GM06990 (cell line): ENCODE results near the gene TOP2B.
A peak's percentile ranks its signal among the peaks of the same experiment; 100 is the strongest.

ENCODE experiments used
- DNase-seq: peaks from one replicate; pipeline ENCODE4 v3.0.0-alpha.2; 2011; ENCODE audit not compliant: insufficient read length; ENCODE audit errors: extremely low read depth
- H3K27me3 ChIP-seq: replicated peaks from 2 replicates; pipeline ENCODE4 v1.6.0; 2011; ENCODE audit warnings: low read length; ENCODE audit not compliant: control insufficient read depth, insufficient read depth
- H3K36me3 ChIP-seq: 2 replicates; pipeline ENCODE4 v1.5.1; 2011; ENCODE audit warnings: low read length; ENCODE audit not compliant: control insufficient read depth, insufficient read depth
- H3K4me3 ChIP-seq: replicated peaks from 2 replicates; pipeline ENCODE4 v1.5.1; 2011; ENCODE audit warnings: low read depth, mild to moderate bottlenecking, control low read depth, low read length
- TF ChIP-seq, protein P1 (sequence below): IDR thresholded peaks from 2 replicates; pipeline ENCODE4 v1.5.1; 2011; ENCODE audit warnings: low read length, control low read depth, mild to moderate bottlenecking, inconsistent platforms; ENCODE audit not compliant: insufficient read depth, poor library complexity, severe bottlenecking

TOP2B gene

GRCh38 chr3:25661694-25662437 is 2.8 kb downstream of the TOP2B start:
- DNase-seq = no peak
- H3K27me3 ChIP-seq = no peaks in the 10 kb centered on the region
- no peaks in the 10 kb centered on the region for H3K36me3 ChIP-seq
- peak overlapping the region; percentile 35 for H3K4me3 ChIP-seq
- TF ChIP-seq, protein P1, sequence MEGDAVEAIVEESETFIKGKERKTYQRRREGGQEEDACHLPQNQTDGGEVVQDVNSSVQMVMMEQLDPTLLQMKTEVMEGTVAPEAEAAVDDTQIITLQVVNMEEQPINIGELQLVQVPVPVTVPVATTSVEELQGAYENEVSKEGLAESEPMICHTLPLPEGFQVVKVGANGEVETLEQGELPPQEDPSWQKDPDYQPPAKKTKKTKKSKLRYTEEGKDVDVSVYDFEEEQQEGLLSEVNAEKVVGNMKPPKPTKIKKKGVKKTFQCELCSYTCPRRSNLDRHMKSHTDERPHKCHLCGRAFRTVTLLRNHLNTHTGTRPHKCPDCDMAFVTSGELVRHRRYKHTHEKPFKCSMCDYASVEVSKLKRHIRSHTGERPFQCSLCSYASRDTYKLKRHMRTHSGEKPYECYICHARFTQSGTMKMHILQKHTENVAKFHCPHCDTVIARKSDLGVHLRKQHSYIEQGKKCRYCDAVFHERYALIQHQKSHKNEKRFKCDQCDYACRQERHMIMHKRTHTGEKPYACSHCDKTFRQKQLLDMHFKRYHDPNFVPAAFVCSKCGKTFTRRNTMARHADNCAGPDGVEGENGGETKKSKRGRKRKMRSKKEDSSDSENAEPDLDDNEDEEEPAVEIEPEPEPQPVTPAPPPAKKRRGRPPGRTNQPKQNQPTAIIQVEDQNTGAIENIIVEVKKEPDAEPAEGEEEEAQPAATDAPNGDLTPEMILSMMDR = peak; percentile 11

DNA sequence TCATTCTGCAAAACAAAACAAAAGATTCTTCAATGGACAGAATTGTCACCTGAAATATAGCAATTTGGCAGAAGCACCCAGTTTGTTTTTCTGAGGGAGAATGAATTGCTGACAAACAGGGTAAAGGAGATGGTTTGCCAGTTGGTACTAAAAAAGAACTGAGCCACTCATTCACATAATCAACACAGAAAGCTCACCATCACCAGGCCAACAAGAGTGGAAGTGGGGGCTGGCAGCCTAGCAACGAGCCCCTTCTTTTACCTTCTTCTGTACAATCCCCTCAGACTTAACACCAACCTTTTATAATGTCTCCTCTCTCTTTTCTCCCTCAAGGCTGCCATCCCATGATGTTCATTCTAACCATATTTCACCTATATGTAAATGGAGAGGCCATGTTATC is 5.9 kb downstream of the TOP2B start:
- TF ChIP-seq, protein P1 = no peak
- no peaks in the 10 kb centered on the region for H3K36me3 ChIP-seq
- DNase-seq = no peak

GRCh38 chr3:25657293-25657692 is 7.4 kb downstream of the TOP2B start:
- DNase-seq = no peak
- H3K36me3 ChIP-seq = no peaks in the 10 kb centered on the region
- no peak overlapping the region for H3K4me3 ChIP-seq
- TF ChIP-seq, protein P1 = no peak
- H3K27me3 ChIP-seq = no peaks in the 10 kb centered on the region

More for the DNA sequence above, 5.9 kb downstream of the TOP2B start:
- Histone ChIP-seq H3K4me3 (no peak overlapping the region), H3K27me3 (no peaks in the 10 kb centered on the region)

DNA sequence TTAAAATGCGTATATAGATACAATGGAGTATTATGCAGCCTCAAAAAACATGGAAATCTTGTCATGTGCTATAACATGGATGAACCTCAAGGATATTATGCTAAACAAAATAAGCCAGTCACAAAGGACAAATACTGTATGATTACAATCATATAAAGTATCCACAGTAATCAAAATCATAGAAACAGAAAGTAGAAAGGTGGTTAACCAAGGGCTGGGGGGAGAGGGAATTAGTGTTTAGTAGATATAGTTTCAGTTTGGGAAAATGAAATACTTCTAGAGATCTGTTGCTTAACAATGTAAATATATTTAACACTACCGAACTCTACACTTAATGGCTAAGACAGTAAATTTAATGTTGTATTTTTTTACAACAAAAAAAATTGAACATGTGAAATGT is 9.0 kb downstream of the TOP2B start:
- H3K4me3 ChIP-seq = no peak overlapping the region
- no peaks in the 10 kb centered on the region for H3K36me3 ChIP-seq

GRCh38 chr3:25654576-25654975 is 10.1 kb downstream of the TOP2B start:
- Histone ChIP-seq H3K4me3 (no peak overlapping the region), H3K36me3 (no peaks in the 10 kb centered on the region), H3K27me3 (no peaks in the 10 kb centered on the region)
- TF ChIP-seq, protein P1 = no peak
- no peak for DNase-seq

More for the DNA sequence above, 9.0 kb downstream of the TOP2B start:
- TF ChIP-seq, protein P1 = no peak
- no peak for DNase-seq
- H3K27me3 ChIP-seq = no peaks in the 10 kb centered on the region

DNA sequence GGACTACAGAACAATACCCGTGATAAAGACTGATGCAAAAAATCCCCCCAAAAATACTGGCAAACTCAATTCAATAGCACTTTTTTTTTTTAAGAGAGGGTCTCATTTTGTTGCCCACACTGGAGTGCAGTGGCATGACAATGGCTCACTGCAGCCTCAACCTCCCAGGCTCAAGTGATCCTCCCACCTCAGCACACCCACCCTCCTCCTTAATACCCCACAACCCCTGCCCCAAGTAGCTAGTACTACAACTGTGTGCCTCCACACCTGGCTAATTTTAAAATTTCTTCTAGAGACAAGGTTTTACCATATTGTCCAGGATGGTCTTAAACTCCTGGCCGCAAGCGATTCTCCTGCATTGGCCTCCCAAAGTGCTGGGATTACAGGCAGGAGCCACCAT is 11.4 kb downstream of the TOP2B start:
- TF ChIP-seq, protein P1 = no peak
- Histone ChIP-seq H3K36me3 (no peaks in the 10 kb centered on the region), H3K4me3 (no peak overlapping the region), H3K27me3 (no peaks in the 10 kb centered on the region)
- DNase-seq = no peak
